Vagina (tissue), 2 donors: ENCODE results near the gene STXBP6.

ENCODE experiments used
- CTCF ChIP-seq, 3 experiments: fragments of 450-650 bp in 2 of 3; fragments of 200-600 bp in 1 of 3; sonication (generic) in 1 of 3; IDR thresholded peaks; one replicate each; pipeline ENCODE4 v1.5.1; 2017 to 2019; ENCODE audit warnings: antibody characterized with exemption in 3 of 3, mild to moderate bottlenecking in 2 of 3, moderate library complexity in 2 of 3
- POLR2A ChIP-seq, 2 donors: fragments of 450-650 bp; IDR thresholded peaks; one replicate each; pipeline ENCODE4 v1.6.1; 2017; ENCODE audit warnings: antibody characterized with exemption in 2 of 2, mild to moderate bottlenecking in 2 of 2, moderate library complexity in 2 of 2
- POLR2AphosphoS5 ChIP-seq, 2 donors: sonication (generic); formaldehyde crosslinking; IDR thresholded peaks; one replicate each; pipeline ENCODE4 v1.9.0; 2017; ENCODE audit warnings: antibody characterized with exemption in 2 of 2, mild to moderate bottlenecking in 2 of 2, low read depth in 1 of 2; ENCODE audit not compliant: insufficient read depth in 1 of 2

GRCh38 chr14:24839617-24840203 lies 210.2 kb downstream of the STXBP6 start:
- TF ChIP-seq CTCF (IDR thresholded peaks at IDR 0.05) (no peak), POLR2A (IDR thresholded peaks at IDR 0.05) (no peak), POLR2AphosphoS5 (IDR thresholded peaks at IDR 0.05; ENCODE audit: insufficient read depth in 1 of 2, low read depth in 1 of 2) (no peak)
